22Rv1 (cell line): Measurements from ENCODE around the gene ESM1.

Experiments used
- CTCF ChIP-seq: fragments of 450-650 bp; IDR thresholded peaks from 2 replicates; pipeline ENCODE4 v1.5.1; 2017; ENCODE audit warnings: mild to moderate bottlenecking
- ZFX ChIP-seq: fragments of 450-650 bp; IDR thresholded peaks from 2 replicates; pipeline ENCODE4 v1.6.1; 2017; ENCODE audit warnings: antibody characterized with exemption, borderline replicate concordance

- no peak for TF ChIP-seq CTCF
- no peak for TF ChIP-seq ZFX
Observed at GRCh38 chr5:55027595-55027994, 42.2 kb upstream of the ESM1 start.
